Thyroid gland (tissue), 4 donors: ENCODE data around the gene PRG3.

Source experiments
- CTCF ChIP-seq, 6 experiments: fragments of 200-600 bp in 3 of 6; fragments of 450-650 bp in 3 of 6; sonication (generic) in 3 of 6; IDR thresholded peaks; one replicate each; pipeline ENCODE4 v1.5.1; 2016 to 2019; ENCODE audit warnings: antibody characterized with exemption in 6 of 6, mild to moderate bottlenecking in 2 of 6, inconsistent platforms in 1 of 6, moderate library complexity in 1 of 6
- POLR2A ChIP-seq, 2 donors: fragments of 450-650 bp; IDR thresholded peaks; one replicate each; pipeline ENCODE4 v1.6.1; 2017; ENCODE audit warnings: antibody characterized with exemption in 2 of 2, mild to moderate bottlenecking in 2 of 2, moderate library complexity in 1 of 2

GRCh38 chr11:57391111-57391510, 10.2 kb upstream of the PRG3 start:
- TF ChIP-seq POLR2A (IDR thresholded peaks at IDR 0.05) (no peak), CTCF (IDR thresholded peaks at IDR 0.05) (no peak)
